Putamen (tissue), 1 donor: Measurements from ENCODE around the gene CNOT1.
"Not testable (repeated sequence)": the region's sequence is repeated elsewhere in the genome, so short reads cannot be mapped to it uniquely, and the experiment has no call there.

Experiments
- DNase-seq: peaks from one replicate; pipeline ENCODE4 v3.0.0-alpha.2; 2016; ENCODE audit warnings: low spot score

Gene CNOT1

GRCh38 chr16:58582133-58582532 is 47.5 kb downstream of the CNOT1 start:
- no peak for DNase-seq

DNA sequence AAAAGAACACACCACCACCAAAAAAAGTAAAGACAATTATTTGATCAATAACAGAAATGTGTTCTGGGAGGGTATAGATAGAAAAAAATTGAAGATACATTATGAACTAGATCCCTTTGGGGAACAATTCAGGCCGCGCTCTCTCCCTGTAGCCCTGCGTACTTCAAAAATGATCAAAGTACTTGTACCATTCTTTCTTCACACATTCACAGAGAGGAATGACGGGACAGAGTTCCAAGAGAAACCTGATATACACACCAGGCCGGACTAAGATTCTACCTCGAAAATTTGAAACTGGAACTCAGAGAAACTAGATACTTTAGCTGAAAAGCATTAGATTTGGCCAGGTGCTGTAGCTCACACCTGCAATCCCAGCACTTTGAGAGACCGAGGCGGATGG is 50.0 kb downstream of the CNOT1 start:
- DNase-seq: no peak

DNA sequence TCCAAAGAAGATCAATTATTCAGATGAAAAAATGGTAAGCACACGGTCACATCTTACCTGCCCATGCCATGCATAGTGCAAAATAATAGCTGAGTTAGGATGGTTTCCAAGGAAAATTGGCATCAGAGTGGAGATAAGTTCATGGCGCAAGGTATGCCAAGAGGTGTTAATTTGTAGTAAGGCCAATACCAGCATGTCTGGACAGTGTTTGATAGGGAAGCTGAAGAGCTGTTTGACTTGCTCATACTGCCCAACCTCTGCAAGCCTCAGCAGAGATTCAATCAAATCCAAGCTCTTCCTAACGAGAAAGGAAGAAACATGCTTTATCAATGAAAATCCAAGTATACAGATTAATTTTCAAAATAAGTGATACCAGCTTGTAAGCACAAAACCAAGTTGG is 51.0 kb downstream of the CNOT1 start:
- DNase-seq: no peak

GRCh38 chr16:58577141-58577540 is 52.5 kb downstream of the CNOT1 start:
- DNase-seq: no peak

DNA sequence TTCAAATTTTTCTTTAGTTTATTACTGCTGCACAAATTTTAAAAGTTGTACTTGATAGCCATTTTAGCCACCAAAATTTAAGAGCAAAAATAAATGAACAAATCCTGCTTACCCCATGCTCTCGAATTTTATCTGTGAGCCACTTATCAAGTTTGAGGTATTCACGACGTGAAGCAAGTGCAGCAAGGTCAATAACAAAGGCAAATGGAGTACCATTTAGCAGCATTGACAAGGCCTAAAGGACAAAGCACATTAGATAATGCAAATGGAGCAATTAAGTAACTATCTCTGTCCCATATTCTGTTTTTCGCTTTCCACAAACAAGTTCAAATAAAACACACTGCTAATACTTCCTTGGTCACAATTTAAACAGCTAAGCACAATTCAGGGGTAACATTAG is 54.7 kb downstream of the CNOT1 start:
- DNase-seq: no peak

GRCh38 chr16:58565697-58566096 is 63.9 kb downstream of the CNOT1 start:
- not testable (repeated sequence) for DNase-seq

DNA sequence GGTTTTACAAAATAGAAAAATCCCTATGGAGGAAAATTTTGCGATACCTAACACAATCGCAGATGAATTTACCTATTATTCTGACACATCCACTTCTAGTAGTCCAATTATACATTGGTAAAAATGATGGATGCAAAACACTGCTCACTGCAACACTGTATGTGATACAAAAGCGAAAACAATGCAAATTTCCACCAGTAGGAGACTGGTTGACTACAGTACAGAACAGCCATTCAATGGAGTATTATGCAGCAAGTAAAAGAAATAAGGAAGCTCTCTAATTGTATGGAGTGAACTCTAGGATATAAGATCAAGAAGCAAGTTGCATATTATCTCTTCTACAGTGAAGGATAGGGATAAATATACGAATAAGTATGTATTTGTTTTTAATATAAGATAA is 65.9 kb downstream of the CNOT1 start:
- DNase-seq: no peak

GRCh38 chr16:58563235-58563634 is 66.4 kb downstream of the CNOT1 start:
- DNase-seq: no peak

GRCh38 chr16:58556678-58557077 is 72.9 kb downstream of the CNOT1 start:
- DNase-seq: no peak

DNA sequence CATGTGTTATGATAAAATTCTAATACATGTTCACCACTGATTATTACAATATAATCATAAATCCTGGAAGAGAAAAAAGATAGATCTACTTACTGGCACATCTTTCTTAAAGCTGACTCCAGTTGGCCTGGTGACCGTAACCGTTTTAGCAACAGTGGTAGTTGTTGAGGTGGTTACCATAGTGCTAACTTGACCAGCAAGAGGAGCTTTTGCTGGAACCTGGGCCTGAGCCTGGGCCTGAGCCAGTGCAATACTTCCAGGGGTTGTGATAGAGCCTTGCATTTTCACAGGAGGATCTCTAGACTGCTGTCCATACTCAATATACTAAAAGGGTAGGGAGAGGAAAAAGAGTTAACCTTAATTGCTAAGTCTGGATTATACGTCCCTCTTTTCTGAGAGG is 78.1 kb downstream of the CNOT1 start:
- no peak for DNase-seq

DNA sequence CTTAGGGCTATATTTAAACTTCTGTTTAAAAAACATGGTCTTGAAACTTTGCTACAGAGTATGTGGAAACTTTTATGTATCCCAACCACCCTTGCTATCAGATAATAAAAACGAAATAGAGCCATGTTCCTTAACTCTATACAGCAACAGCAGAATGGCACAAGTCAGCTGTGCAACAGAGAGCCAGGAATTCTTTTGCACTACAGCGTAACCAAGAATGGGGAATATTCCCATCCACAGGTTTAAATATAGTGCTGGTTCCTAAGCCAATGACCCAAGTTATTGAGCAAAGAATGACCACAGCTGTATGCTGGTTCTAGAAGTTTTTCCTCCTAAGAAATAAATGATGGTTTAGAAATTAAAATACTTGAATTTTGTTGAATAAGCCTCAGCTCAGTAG is 81.2 kb downstream of the CNOT1 start:
- DNase-seq: no peak

DNA sequence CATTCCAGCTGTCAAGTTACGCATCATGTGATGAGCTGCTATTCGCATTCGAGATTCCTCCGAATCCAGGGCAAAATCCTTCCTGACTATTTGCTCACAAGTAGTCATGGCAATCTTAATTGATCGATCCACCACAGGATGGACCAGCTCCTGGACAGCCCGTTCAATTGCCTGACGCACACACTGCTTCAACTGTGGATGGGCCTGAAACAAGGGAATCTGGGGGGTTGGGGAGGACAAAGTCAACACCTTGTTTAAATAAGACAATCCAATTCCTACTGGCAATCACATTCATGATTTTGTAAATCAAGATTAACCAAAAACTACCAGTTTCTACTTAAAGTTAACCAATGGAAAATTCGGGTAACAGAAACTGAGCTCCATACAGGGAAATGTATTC is 85.9 kb downstream of the CNOT1 start:
- no peak for DNase-seq

DNA sequence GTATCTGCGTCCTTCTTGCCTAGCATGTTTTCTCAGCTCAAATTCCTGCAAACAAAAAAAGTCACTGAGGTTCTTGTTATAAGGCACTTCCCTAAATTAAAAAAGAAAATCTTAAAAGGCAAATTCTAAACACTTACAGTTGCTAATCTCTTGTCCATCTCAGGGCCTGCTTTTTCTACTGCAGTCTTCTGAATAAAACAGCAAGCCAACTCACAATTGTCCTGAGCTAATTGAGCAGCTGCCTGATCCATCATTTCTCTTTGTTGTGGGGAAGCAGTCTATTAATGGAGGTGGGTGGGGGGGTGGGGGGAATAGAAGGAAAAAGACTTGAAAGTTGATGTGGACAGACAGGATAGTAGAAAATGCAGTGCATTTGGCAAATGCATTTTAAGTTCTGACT is 87.3 kb downstream of the CNOT1 start:
- DNase-seq: no peak

DNA sequence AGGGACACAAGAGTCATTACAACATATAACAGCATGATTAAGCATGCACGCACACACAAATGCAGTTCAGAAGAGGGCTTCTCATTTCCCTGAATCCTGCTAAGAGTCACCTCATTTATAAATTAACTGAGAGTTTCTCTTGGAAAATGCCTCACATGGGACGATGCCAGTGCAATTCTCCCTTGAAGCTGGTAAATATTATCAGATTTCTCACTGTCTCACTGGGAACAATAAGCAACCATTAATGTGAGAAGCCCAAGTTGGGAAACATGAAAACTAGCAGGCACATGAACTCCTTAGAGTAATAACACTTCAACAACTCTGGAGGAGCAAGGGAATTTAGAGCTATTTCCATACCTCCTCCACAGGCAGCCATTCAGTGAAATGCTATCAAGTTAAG is 87.9 kb downstream of the CNOT1 start:
- DNase-seq: no peak

GRCh38 chr16:58537124-58537906 is 92.3 kb downstream of the CNOT1 start:
- no peak for DNase-seq

- no peak for DNase-seq
Measured at GRCh38 chr16:58536278-58536677, 93.3 kb downstream of the CNOT1 start.

- no peak for DNase-seq
Measured at GRCh38 chr16:58535100-58535499, 94.5 kb downstream of the CNOT1 start.

GRCh38 chr16:58533751-58534470 is 95.7 kb downstream of the CNOT1 start:
- DNase-seq: no peak

DNA sequence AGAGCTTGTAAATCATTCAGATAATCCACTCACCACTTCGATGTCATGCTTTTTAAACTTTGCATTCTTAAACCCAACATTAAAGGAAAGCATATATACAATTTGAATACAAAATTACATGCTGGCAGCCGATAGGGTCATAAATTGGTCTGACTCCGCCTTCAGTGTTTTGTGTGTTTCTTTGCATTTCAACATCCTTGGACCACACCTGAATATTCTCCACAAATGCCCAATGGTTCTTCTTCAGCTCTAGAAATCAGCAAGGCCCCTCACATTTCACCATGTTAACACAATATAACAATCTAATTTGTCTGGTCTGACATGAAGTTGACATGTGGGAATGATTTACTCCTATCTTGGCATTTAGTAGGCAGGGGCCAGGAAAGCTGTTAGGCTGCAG is 97.2 kb downstream of the CNOT1 start:
- DNase-seq: no peak

DNA sequence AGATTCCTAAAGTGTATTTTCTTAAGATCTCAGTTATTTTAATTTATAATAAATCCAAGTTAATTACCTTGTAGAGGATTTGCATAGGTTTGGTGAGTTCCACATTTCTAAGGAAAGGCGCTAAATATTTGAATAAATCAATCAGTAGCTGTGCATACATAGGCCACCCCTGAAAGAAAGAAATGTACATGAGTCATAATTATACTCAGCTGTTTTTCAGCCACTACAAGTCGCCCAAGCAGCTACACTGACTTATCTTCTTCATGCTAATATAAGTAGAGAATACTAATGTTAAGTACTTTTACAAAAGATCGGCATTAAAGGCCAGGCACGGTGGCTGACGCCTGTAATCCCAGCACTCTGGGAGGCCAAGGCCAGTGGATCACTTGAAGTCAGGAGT is 99.4 kb downstream of the CNOT1 start:
- DNase-seq: no peak

DNA sequence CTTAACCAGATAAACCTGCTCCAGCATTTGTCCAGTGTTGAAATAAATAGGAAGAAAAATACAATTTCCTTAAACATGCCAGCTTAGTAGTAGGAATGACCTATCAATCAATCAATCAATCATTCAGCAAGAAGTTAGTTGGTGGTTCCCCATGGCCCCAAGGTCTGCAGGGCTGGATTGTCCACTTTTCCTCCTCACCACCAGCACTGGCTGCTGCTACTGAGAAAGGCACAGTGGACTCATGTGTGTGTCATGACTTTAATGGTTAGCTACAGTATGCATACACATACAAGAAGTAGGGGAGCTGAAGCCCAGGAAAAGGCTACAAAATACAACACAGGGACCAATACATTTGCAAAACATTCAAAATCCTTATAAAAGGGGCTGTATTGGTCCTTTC is 109.9 kb downstream of the CNOT1 start:
- DNase-seq: no peak

DNA sequence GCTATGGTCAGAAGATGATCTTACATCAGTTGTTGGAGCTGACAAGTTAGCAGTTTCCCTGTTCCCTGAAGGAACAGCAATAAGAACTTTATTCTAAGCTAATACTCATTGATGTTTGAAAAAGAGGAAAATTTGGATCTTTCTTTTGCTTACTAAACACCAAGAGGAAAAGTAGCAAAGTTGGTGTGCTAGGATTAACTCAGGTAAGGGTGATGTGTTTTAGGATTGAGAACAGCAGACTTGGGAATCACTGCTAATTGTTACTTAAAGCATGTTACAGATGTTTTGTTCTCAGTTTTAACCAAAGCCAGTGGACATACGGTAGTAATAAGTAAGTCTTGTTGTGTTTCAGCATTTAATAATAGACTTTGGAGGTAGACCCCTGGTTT is 110.7 kb downstream of the CNOT1 start:
- no peak for DNase-seq

GRCh38 chr16:58518083-58518979 is 111.3 kb downstream of the CNOT1 start:
- DNase-seq: no peak
